HepG2 (cell line): ENCODE data around the gene ATM. TPM values are rescaled to one million over a fixed set of nuclear protein-coding genes. Genes with fewer than 3 reads are reported as not detected.

Source experiments
- CBFB ChIP-seq: sonication (generic); formaldehyde crosslinking; IDR thresholded peaks from 2 replicates; pipeline ENCODE4 v1.4.0; 2020; ENCODE audit warnings: missing genetic modification reagents
- CBX1 ChIP-seq: IDR thresholded peaks from one replicate; pipeline ENCODE4 v1.6.1; 2016; ENCODE audit warnings: antibody characterized with exemption, low read depth
- DNMT1 ChIP-seq: sonication (generic); formaldehyde crosslinking; IDR thresholded peaks from 2 replicates; pipeline ENCODE4 v1.5.1; 2020; ENCODE audit warnings: mild to moderate bottlenecking, missing genetic modification reagents
- ELF3 ChIP-seq: IDR thresholded peaks from 2 replicates; pipeline ENCODE4 v1.6.1; 2016; ENCODE audit warnings: missing genetic modification reagents, missing compliant biosample characterization
- FOXA1 ChIP-seq, 2 experiments: fragments of 450-650 bp in 1 of 2; sonication (generic) in 1 of 2; formaldehyde crosslinking in 1 of 2; IDR thresholded peaks; 2 replicates each; pipeline versions ENCODE4 v1.4.0 to v1.6.1; 2016 to 2020; ENCODE audit warnings: missing genetic modification reagents in 1 of 2
- HNF4A ChIP-seq: sonication (generic); formaldehyde crosslinking; IDR thresholded peaks from 2 replicates; pipeline ENCODE4 v1.4.0; 2020; ENCODE audit warnings: missing genetic modification reagents
- KLF11 ChIP-seq: IDR thresholded peaks from 2 replicates; pipeline ENCODE4 v1.6.1; 2016; ENCODE audit warnings: missing compliant biosample characterization
- KMT2B ChIP-seq: IDR thresholded peaks from 2 replicates; pipeline ENCODE4 v1.6.1; 2016; ENCODE audit warnings: missing genetic modification reagents, missing compliant biosample characterization
- MXI1 ChIP-seq: IDR thresholded peaks from 3 replicates; pipeline ENCODE4 v1.6.1; 2012; ENCODE audit warnings: low read depth, low read length, inconsistent platforms, borderline replicate concordance
- NCOA1 ChIP-seq: sonication (generic); formaldehyde crosslinking; IDR thresholded peaks from 2 replicates; pipeline ENCODE4 v1.9.0; 2021; ENCODE audit warnings: missing genetic modification reagents
- ZFP82 ChIP-seq: sonication (generic); formaldehyde crosslinking; IDR thresholded peaks from 2 replicates; pipeline ENCODE4 v1.5.1; 2020; ENCODE audit warnings: mild to moderate bottlenecking, missing genetic modification reagents, borderline replicate concordance
- ZNF549 ChIP-seq: sonication (generic); formaldehyde crosslinking; IDR thresholded peaks from 2 replicates; pipeline ENCODE4 v1.5.0; 2020; ENCODE audit warnings: missing genetic modification reagents
- ZNF605 ChIP-seq: sonication (generic); formaldehyde crosslinking; IDR thresholded peaks from 2 replicates; pipeline ENCODE4 v1.8.0; 2022; ENCODE audit warnings: mild to moderate bottlenecking, missing genetic modification reagents
- ZNF768 ChIP-seq: sonication (generic); formaldehyde crosslinking; IDR thresholded peaks from 2 replicates; pipeline ENCODE4 v1.4.0; 2020; ENCODE audit warnings: missing genetic modification reagents
- polyA plus RNA-seq, 8 experiments: library from polyadenylated mRNA; depleted of rRNA in 3 of 8; stranded (reverse) in 7 of 8; unstranded in 1 of 8; fragments of >200 nt; fragmentation: Illumina TruSeq in 4 of 8; extraction: Trizol in 4 of 8; gene quantifications; 2 replicates each; pipeline versions ENCODE4 v1.2.1 to v1.2.3, GENCODE V29; 2011 to 2016; ENCODE audit warnings: low read depth in 4 of 8, missing spikeins in 1 of 8, mixed read lengths in 1 of 8; ENCODE audit not compliant: insufficient read depth in 1 of 8
- total RNA-seq, 5 experiments: library from RNA; depleted of rRNA; stranded (reverse); fragments of >200 nt; fragmentation: Illumina TruSeq; extraction: Trizol; gene quantifications; 2 replicates each; pipeline ENCODE4 v1.2.3, GENCODE V29; 2016; ENCODE audit warnings: low read depth in 1 of 5
- TF ChIP-seq, protein P1 (sequence below): sonication (generic); formaldehyde crosslinking; IDR thresholded peaks from 2 replicates; pipeline ENCODE4 v1.9.0; 2021; ENCODE audit warnings: missing genetic modification reagents, borderline replicate concordance
- TF ChIP-seq, protein P2 (sequence below): sonication (generic); formaldehyde crosslinking; IDR thresholded peaks from 2 replicates; pipeline ENCODE4 v1.4.0; 2020; ENCODE audit warnings: missing genetic modification reagents
- TF ChIP-seq, protein P3 (sequence below): sonication (generic); formaldehyde crosslinking; IDR thresholded peaks from 2 replicates; pipeline ENCODE4 v1.4.0; 2020; ENCODE audit warnings: missing genetic modification reagents, mild to moderate bottlenecking, borderline replicate concordance
- TF ChIP-seq, protein P4 (sequence below): sonication (generic); formaldehyde crosslinking; IDR thresholded peaks from 2 replicates; pipeline ENCODE4 v1.5.1; 2020; ENCODE audit warnings: mild to moderate bottlenecking, missing genetic modification reagents, borderline replicate concordance

Gene ATM
- total and polyA plus RNA-seq, 2 of the 13 experiments (the other 11 are each of a cell fraction or from before 2014, with no cell fraction given), result 40.0 to 71.6 TPM

DNA sequence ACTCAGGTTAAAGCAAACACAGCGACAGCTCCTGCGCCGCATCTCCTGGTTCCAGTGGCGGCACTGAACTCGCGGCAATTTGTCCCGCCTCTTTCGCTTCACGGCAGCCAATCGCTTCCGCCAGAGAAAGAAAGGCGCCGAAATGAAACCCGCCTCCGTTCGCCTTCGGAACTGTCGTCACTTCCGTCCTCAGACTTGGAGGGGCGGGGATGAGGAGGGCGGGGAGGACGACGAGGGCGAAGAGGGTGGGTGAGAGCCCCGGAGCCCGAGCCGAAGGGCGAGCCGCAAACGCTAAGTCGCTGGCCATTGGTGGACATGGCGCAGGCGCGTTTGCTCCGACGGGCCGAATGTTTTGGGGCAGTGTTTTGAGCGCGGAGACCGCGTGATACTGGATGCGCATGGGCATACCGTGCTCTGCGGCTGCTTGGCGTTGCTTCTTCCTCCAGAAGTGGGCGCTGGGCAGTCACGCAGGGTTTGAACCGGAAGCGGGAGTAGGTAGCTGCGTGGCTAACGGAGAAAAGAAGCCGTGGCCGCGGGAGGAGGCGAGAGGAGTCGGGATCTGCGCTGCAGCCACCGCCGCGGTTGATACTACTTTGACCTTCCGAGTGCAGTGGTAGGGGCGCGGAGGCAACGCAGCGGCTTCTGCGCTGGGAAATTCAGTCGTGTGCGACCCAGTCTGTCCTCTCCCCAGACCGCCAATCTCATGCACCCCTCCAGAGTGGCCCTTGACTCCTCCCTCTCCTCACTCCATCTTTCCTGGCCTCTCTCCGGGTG, at the start of gene ATM, which contains the start of gene NPAT (continued):
- TF ChIP-seq FOXA1 (IDR thresholded peaks at IDR 0.05) (no peak), FOXA1 (CRISPR knock-in tag; IDR thresholded peaks at IDR 0.05) (0 out of 2 replicates have a peak, but pooled peaks have one; percentile 12), ZNF768 (CRISPR knock-in tag) (peak; percentile 40; the same call in 1 of the 2 replicates), ZNF605 (CRISPR knock-in tag) (peak; percentile 79), KMT2B (peak; percentile 83), NCOA1 (0 out of 2 replicates have a peak, but pooled peaks have one; percentile 46), CBFB (CRISPR knock-in tag) (peak; percentile 82), CBX1 (peak; percentile 70), MXI1 (peak; percentile 97; the same call in 2 of the 3 replicates), DNMT1 (CRISPR knock-in tag) (no peak), KLF11 (CRISPR knock-in tag) (peak; percentile 82; the same call in 1 of the 2 replicates), ZNF549 (no peak), ELF3 (CRISPR knock-in tag) (peak; percentile 76), HNF4A (no peak), ZFP82 (0 out of 2 replicates have a peak, but pooled peaks have one; percentile 12)
- TF ChIP-seq, protein P1, sequence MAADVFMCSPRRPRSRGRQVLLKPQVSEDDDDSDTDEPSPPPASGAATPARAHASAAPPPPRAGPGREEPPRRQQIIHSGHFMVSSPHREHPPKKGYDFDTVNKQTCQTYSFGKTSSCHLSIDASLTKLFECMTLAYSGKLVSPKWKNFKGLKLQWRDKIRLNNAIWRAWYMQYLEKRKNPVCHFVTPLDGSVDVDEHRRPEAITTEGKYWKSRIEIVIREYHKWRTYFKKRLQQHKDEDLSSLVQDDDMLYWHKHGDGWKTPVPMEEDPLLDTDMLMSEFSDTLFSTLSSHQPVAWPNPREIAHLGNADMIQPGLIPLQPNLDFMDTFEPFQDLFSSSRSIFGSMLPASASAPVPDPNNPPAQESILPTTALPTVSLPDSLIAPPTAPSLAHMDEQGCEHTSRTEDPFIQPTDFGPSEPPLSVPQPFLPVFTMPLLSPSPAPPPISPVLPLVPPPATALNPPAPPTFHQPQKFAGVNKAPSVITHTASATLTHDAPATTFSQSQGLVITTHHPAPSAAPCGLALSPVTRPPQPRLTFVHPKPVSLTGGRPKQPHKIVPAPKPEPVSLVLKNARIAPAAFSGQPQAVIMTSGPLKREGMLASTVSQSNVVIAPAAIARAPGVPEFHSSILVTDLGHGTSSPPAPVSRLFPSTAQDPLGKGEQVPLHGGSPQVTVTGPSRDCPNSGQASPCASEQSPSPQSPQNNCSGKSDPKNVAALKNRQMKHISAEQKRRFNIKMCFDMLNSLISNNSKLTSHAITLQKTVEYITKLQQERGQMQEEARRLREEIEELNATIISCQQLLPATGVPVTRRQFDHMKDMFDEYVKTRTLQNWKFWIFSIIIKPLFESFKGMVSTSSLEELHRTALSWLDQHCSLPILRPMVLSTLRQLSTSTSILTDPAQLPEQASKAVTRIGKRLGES (CRISPR knock-in tag), result no peak
- TF ChIP-seq, protein P2, sequence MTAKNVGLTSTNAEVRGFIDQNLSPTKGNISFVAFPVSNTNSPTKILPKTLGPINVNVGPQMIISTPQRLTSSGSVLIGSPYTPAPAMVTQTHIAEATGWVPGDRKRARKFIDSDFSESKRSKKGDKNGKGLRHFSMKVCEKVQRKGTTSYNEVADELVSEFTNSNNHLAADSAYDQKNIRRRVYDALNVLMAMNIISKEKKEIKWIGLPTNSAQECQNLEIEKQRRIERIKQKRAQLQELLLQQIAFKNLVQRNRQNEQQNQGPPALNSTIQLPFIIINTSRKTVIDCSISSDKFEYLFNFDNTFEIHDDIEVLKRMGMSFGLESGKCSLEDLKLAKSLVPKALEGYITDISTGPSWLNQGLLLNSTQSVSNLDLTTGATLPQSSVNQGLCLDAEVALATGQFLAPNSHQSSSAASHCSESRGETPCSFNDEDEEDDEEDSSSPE, result peak; percentile 97
- TF ChIP-seq, protein P3, sequence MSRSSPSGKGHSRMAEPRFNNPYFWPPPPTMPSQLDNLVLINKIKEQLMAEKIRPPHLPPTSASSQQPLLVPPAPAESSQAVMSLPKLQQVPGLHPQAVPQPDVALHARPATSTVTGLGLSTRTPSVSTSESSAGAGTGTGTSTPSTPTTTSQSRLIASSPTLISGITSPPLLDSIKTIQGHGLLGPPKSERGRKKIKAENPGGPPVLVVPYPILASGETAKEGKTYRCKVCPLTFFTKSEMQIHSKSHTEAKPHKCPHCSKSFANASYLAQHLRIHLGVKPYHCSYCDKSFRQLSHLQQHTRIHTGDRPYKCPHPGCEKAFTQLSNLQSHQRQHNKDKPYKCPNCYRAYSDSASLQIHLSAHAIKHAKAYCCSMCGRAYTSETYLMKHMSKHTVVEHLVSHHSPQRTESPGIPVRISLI (CRISPR knock-in tag), result peak; percentile 59; the same call in 1 of the 2 replicates
- TF ChIP-seq, protein P4, sequence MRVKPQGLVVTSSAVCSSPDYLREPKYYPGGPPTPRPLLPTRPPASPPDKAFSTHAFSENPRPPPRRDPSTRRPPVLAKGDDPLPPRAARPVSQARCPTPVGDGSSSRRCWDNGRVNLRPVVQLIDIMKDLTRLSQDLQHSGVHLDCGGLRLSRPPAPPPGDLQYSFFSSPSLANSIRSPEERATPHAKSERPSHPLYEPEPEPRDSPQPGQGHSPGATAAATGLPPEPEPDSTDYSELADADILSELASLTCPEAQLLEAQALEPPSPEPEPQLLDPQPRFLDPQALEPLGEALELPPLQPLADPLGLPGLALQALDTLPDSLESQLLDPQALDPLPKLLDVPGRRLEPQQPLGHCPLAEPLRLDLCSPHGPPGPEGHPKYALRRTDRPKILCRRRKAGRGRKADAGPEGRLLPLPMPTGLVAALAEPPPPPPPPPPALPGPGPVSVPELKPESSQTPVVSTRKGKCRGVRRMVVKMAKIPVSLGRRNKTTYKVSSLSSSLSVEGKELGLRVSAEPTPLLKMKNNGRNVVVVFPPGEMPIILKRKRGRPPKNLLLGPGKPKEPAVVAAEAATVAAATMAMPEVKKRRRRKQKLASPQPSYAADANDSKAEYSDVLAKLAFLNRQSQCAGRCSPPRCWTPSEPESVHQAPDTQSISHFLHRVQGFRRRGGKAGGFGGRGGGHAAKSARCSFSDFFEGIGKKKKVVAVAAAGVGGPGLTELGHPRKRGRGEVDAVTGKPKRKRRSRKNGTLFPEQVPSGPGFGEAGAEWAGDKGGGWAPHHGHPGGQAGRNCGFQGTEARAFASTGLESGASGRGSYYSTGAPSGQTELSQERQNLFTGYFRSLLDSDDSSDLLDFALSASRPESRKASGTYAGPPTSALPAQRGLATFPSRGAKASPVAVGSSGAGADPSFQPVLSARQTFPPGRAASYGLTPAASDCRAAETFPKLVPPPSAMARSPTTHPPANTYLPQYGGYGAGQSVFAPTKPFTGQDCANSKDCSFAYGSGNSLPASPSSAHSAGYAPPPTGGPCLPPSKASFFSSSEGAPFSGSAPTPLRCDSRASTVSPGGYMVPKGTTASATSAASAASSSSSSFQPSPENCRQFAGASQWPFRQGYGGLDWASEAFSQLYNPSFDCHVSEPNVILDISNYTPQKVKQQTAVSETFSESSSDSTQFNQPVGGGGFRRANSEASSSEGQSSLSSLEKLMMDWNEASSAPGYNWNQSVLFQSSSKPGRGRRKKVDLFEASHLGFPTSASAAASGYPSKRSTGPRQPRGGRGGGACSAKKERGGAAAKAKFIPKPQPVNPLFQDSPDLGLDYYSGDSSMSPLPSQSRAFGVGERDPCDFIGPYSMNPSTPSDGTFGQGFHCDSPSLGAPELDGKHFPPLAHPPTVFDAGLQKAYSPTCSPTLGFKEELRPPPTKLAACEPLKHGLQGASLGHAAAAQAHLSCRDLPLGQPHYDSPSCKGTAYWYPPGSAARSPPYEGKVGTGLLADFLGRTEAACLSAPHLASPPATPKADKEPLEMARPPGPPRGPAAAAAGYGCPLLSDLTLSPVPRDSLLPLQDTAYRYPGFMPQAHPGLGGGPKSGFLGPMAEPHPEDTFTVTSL, result peak; percentile 44; the same call in 1 of the 2 replicates
